GM12878 (cell line): ENCODE results near the gene UBE2G2. TPM values are rescaled to one million over a fixed set of nuclear protein-coding genes. Genes with fewer than 3 reads are reported as not detected.
A peak's percentile ranks its signal among the peaks of the same experiment; 100 is the strongest.

Source experiments
- ATAC-seq: fragments of 200-7000 bp; cut with Tn5 transposase; 3 replicates; pipeline ENCODE4 v1.9.1; 2020; ENCODE audit warnings: mild to moderate bottlenecking, moderate library complexity
- BruUV-seq: library from RNA; stranded (reverse); fragments of 400-500 nt; replicated peaks from 2 replicates; lab custom pipeline; 2021; lab: Mats Ljungman, UMichigan
- CTCF ChIA-PET: fragments of 300-600 bp; sonication (Branson Sonifier 250); formaldehyde crosslinking; extraction: SDS; loops from one replicate; lab custom pipeline; 2021; ENCODE audit warnings: inconsistent platforms; lab: Yijun Ruan, JAX
- POLR2A ChIA-PET: fragments of 350-600 bp; formaldehyde crosslinking; extraction: SDS; loops from one replicate; lab custom pipeline; 2021; ENCODE audit warnings: inconsistent platforms; lab: Charles Lee
- RAD21 ChIA-PET: fragments of 300-600 bp; sonication (Branson Sonifier 250); formaldehyde crosslinking; loops from one replicate; lab custom pipeline; 2023; ENCODE audit warnings: antibody characterized with exemption; ENCODE audit not compliant: unreplicated experiment; lab: Charles Lee
- SMC1A ChIA-PET: fragments of 300-600 bp; sonication (Branson Sonifier 250); formaldehyde crosslinking; loops from one replicate; lab custom pipeline; 2023; ENCODE audit not compliant: unreplicated experiment, uncharacterized antibody; lab: Charles Lee
- DNase-seq: peaks from one replicate; pipeline ENCODE4 v3.0.0-alpha.2; 2011; ENCODE audit warnings: low read depth, low spot score
- FAIRE-seq: peaks from 3 replicates; lab custom pipeline; 2011; peaks lifted over from hg19 to GRCh38; lab: Jason Lieb, UNC
- H2AFZ ChIP-seq: 2 replicates; pipeline ENCODE4 v1.6.0; 2011; ENCODE audit warnings: low read depth, low read length, control low read depth; ENCODE audit not compliant: control insufficient read depth
- H3K27ac ChIP-seq: 2 replicates; pipeline ENCODE4 v1.5.1; 2011; ENCODE audit warnings: control low read depth; ENCODE audit not compliant: control insufficient read depth, insufficient read depth
- H3K27me3 ChIP-seq, 2 experiments: replicated peaks in 1 of 2; 2 replicates each; pipeline versions ENCODE4 v1.6.0 to v1.6.1; 2011; ENCODE audit warnings: low read length in 1 of 2; ENCODE audit not compliant: control insufficient read depth in 2 of 2, insufficient read depth in 2 of 2
- H3K36me3 ChIP-seq, 2 experiments: 2 replicates each; pipeline ENCODE4 v1.5.1; 2011; ENCODE audit warnings: low read length in 1 of 2; ENCODE audit not compliant: control insufficient read depth in 2 of 2, insufficient read depth in 2 of 2
- H3K4me1 ChIP-seq: 2 replicates; pipeline ENCODE4 v1.6.1; 2011; ENCODE audit warnings: mild to moderate bottlenecking, low read length, moderate library complexity, mixed read lengths; ENCODE audit not compliant: control insufficient read depth, insufficient read depth
- H3K4me2 ChIP-seq: 2 replicates; pipeline ENCODE4 v1.6.0; 2011; ENCODE audit warnings: control low read depth; ENCODE audit not compliant: control insufficient read depth, insufficient read depth
- H3K4me3 ChIP-seq: fragments of 200-600 bp; sonication (generic); 2 replicates; pipeline ENCODE4 v1.5.1; 2016
- H3K79me2 ChIP-seq: 2 replicates; pipeline ENCODE4 v1.6.0; 2011; ENCODE audit warnings: low read length; ENCODE audit not compliant: control insufficient read depth, insufficient read depth
- H3K9ac ChIP-seq: 2 replicates; pipeline ENCODE4 v1.8.0; 2011; ENCODE audit warnings: low read length, control low read depth, mixed read lengths; ENCODE audit not compliant: control insufficient read depth, insufficient read depth
- H3K9me3 ChIP-seq: replicated peaks from 3 replicates; pipeline ENCODE4 v1.5.1; 2011; ENCODE audit warnings: mild to moderate bottlenecking, low read length; ENCODE audit not compliant: control insufficient read depth, insufficient read depth
- H4K20me1 ChIP-seq: 2 replicates; pipeline ENCODE4 v1.6.0; 2011; ENCODE audit not compliant: control insufficient read depth, insufficient read depth
- CTCF ChIP-seq, 3 experiments: IDR thresholded peaks in 2 of 3; conservative IDR thresholded peaks in 1 of 3; 2 replicates each; pipeline ENCODE4 v1.5.1; 2011; ENCODE audit warnings: low read depth in 3 of 3, low read length in 3 of 3, mild to moderate bottlenecking in 3 of 3, control low read depth in 2 of 3, moderate library complexity in 2 of 3, inconsistent platforms in 1 of 3, mixed read lengths in 1 of 3; ENCODE audit not compliant: control insufficient read depth in 2 of 3, insufficient read depth in 1 of 3; ENCODE audit errors: extremely low read depth in 1 of 3
- EP300 ChIP-seq, 2 experiments: fragments of 150-350 bp in 1 of 2; IDR thresholded peaks; 2 replicates each; pipeline ENCODE4 v1.6.1; 2011 to 2012; ENCODE audit warnings: low read depth in 2 of 2, low read length in 2 of 2, borderline replicate concordance in 1 of 2, improper control_type of control experiment in 1 of 2, inconsistent platforms in 1 of 2; ENCODE audit not compliant: control insufficient read depth in 1 of 2
- ESRRA ChIP-seq: IDR thresholded peaks from 2 replicates; pipeline ENCODE4 v1.6.1; 2012; ENCODE audit warnings: mild to moderate bottlenecking, low read length, improper control_type of control experiment
- RAD21 ChIP-seq: IDR thresholded peaks from 2 replicates; pipeline ENCODE4 v1.6.1; 2011; ENCODE audit warnings: mild to moderate bottlenecking, low read depth, low read length, moderate library complexity; ENCODE audit not compliant: insufficient read depth
- SREBF2 ChIP-seq: IDR thresholded peaks from 2 replicates; pipeline ENCODE4 v1.6.1; 2012; ENCODE audit warnings: mild to moderate bottlenecking, low read length
- YY1 ChIP-seq: IDR thresholded peaks from 2 replicates; pipeline ENCODE4 v1.6.1; 2011; ENCODE audit warnings: low read depth, mild to moderate bottlenecking, low read length
- WGBS: methylation state at CpG from one replicate; pipeline ENCODE4 v1.1.6; 2016; ENCODE audit warnings: low lambda C conversion rate; ENCODE audit not compliant: insufficient replicate concordance, insufficient coverage; ENCODE audit errors: missing lambda C conversion rate; 5-methylcytosine and 5-hydroxymethylcytosine counted together
- in situ Hi-C: fragments of 300-500 bp; cut with MboI; formaldehyde crosslinking; loops from 9 replicates; pipeline ENCODE4 v1.14.3; 2018; ENCODE audit warnings: mixed read lengths
- intact Hi-C: fragments of 100-400 bp; cut with micrococcal nuclease; formaldehyde crosslinking; loops from one replicate; pipeline ENCODE4 v1.14.2; 2022; ENCODE audit not compliant: unreplicated experiment
- polyA plus RNA-seq, 11 experiments: library from polyadenylated mRNA; depleted of rRNA in 4 of 11; unstranded in 6 of 11; stranded (reverse) in 5 of 11; fragments of >200 nt; fragmentation: Nextera tagmentation in 4 of 11; fragmentation: Illumina TruSeq in 1 of 11; extraction: Ambion mirVana in 4 of 11; extraction: Trizol in 1 of 11; gene quantifications; 1 replicate in 1 of 11; 2 replicates in 10 of 11; pipeline versions ENCODE4 v1.2.1 to v1.2.3, GENCODE V29; 2011 to 2016; ENCODE audit warnings: inconsistent platforms in 2 of 11, missing spikeins in 2 of 11, low read depth in 1 of 11
- total RNA-seq, 4 experiments: library from RNA; depleted of rRNA in 3 of 4; stranded (reverse); fragments of >200 nt in 3 of 4; fragmentation: Illumina TruSeq in 1 of 4; extraction: Trizol in 1 of 4; gene quantifications; 2 replicates each; pipeline versions ENCODE4 v1.2.1 to v1.2.3, GENCODE V29; 2013 to 2021

The UBE2G2 gene
- total and polyA plus RNA-seq, 10 of the 15 experiments (the other 5 are each of a cell fraction or from before 2014, with no cell fraction given) = 27.0 to 139 (median 75.9) TPM

- Histone ChIP-seq H3K36me3 (no peaks in the 10 kb centered on the region), H3K27me3 (no peaks in the 10 kb centered on the region), H4K20me1 (no peaks in the 10 kb centered on the region), H3K9me3 (no peaks in the 10 kb centered on the region), H3K4me1 (no peaks in the 10 kb centered on the region; the same call in 1 of the 2 replicates), H3K79me2 (no peaks in the 10 kb centered on the region), H3K27ac (no peak overlapping the region), H2AFZ (no peak overlapping the region), H3K9ac (no peak overlapping the region), H3K4me2 (no peak overlapping the region), H3K4me3 (no peak overlapping the region)
- in situ Hi-C loops (no loop called here), intact Hi-C loops (no loop called here)
- BruUV-seq = no TSS peak
- FAIRE-seq (no peak), DNase-seq (no peak), ATAC-seq (peak; percentile 54; the same call in 2 of the 3 replicates)
- ChIA-PET POLR2A (no interaction called here), RAD21 (no interaction called here), CTCF (interaction anchor here (0.6 to 1.1 kb wide), 2 partner anchors 32 to 367 kb away, joined by 3 read pairs; no protein-coding TSS in a partner anchor), SMC1A (no interaction called here)
- WGBS = 52% methylated on average over 21 of the region's 21 CpGs
- TF ChIP-seq CTCF (IDR thresholded peaks at IDR 0.05 in 2 of 3, conservative IDR thresholded peaks at IDR 0.05 in 1 of 3; ENCODE audit: control insufficient read depth in 2 of 3, extremely low read depth in 1 of 3, insufficient read depth in 1 of 3, low read depth in 3 of 3, low read length in 3 of 3) (peak; percentile 8 to 57 (median 56); a peak in 4 of 6 replicates), YY1 (no peak), EP300 (IDR thresholded peaks at IDR 0.05; ENCODE audit: borderline replicate concordance in 1 of 2, control insufficient read depth in 1 of 2, low read depth in 2 of 2, low read length in 2 of 2) (no peak), ESRRA (no peak), SREBF2 (no peak), RAD21 (peak; percentile 34)
These were observed 40.5 kb downstream of the UBE2G2 start for GRCh38 chr21:44761011-44761729.
